ENCODE results near the gene VSX1. TPM values are rescaled to one million over a fixed set of nuclear protein-coding genes. Genes with fewer than 3 reads are reported as not detected.

Gene VSX1
- total RNA-seq, 1 donor from 2014 or later: not detected

GRCh38 chr20:25052255-25053194 is 29.4 kb downstream of the VSX1 start:
- no peaks in the 10 kb centered on the region for H3K9me3 Mint-ChIP-seq (ENCODE audit: low read depth)
- peaks cover 75% of the 10 kb centered on the region for H3K27me3 Mint-ChIP-seq
- no peaks in the 10 kb centered on the region for H3K4me1 Mint-ChIP-seq (ENCODE audit: low read depth)
- no peaks in the 10 kb centered on the region for H3K36me3 Mint-ChIP-seq (ENCODE audit: insufficient read depth)
- DNase-seq (ENCODE audit: low spot score, unreplicated experiment): no peak
- no peak overlapping the region for H3K27ac Mint-ChIP-seq
- TF ChIP-seq CTCF (IDR thresholded peaks at IDR 0.05; ENCODE audit: unreplicated experiment): no peak
- H3K4me3 Mint-ChIP-seq (ENCODE audit: low read depth): no peak overlapping the region

- Mint-ChIP-seq H3K4me3 (ENCODE audit: low read depth) (no peak overlapping the region), H3K27ac (no peak overlapping the region), H3K36me3 (ENCODE audit: insufficient read depth) (no peaks in the 10 kb centered on the region), H3K4me1 (ENCODE audit: low read depth) (no peaks in the 10 kb centered on the region), H3K27me3 (peaks cover 73% of the 10 kb centered on the region), H3K9me3 (ENCODE audit: low read depth) (no peaks in the 10 kb centered on the region)
- no peak for DNase-seq (ENCODE audit: low spot score, unreplicated experiment)
- no peak for TF ChIP-seq CTCF (IDR thresholded peaks at IDR 0.05; ENCODE audit: unreplicated experiment)
These were observed 30.4 kb downstream of the VSX1 start for GRCh38 chr20:25051386-25052155.

GRCh38 chr20:25050501-25051350 is 31.2 kb downstream of the VSX1 start:
- Mint-ChIP-seq H3K9me3 (ENCODE audit: low read depth) (no peaks in the 10 kb centered on the region), H3K27me3 (peaks cover 67% of the 10 kb centered on the region), H3K4me1 (ENCODE audit: low read depth) (no peaks in the 10 kb centered on the region), H3K4me3 (ENCODE audit: low read depth) (no peak overlapping the region), H3K36me3 (ENCODE audit: insufficient read depth) (no peaks in the 10 kb centered on the region), H3K27ac (no peak overlapping the region)
- TF ChIP-seq CTCF (IDR thresholded peaks at IDR 0.05; ENCODE audit: unreplicated experiment): no peak
- DNase-seq (ENCODE audit: low spot score, unreplicated experiment): no peak

- Mint-ChIP-seq H3K9me3 (ENCODE audit: low read depth) (no peaks in the 10 kb centered on the region), H3K4me3 (ENCODE audit: low read depth) (no peak overlapping the region), H3K27me3 (peaks cover 61% of the 10 kb centered on the region), H3K4me1 (ENCODE audit: low read depth) (no peaks in the 10 kb centered on the region), H3K36me3 (ENCODE audit: insufficient read depth) (no peaks in the 10 kb centered on the region), H3K27ac (no peak overlapping the region)
- no peak for TF ChIP-seq CTCF (IDR thresholded peaks at IDR 0.05; ENCODE audit: unreplicated experiment)
- DNase-seq (ENCODE audit: low spot score, unreplicated experiment): no peak
These were observed 31.9 kb downstream of the VSX1 start for GRCh38 chr20:25050082-25050481.

Data from progenitor cell of endocrine pancreas (in vitro differentiated cells).